GM21528 (cell line): ENCODE measurements around the gene POU2AF2.
"Not testable (repeated sequence)": the region's sequence is repeated elsewhere in the genome, so short reads cannot be mapped to it uniquely, and the experiment has no call there.

ENCODE experiments used
- ATAC-seq: cut with Tn5 transposase; IDR thresholded peaks from one replicate; pipeline ENCODE4 v1.9.1; 2021; ENCODE audit warnings: mild to moderate bottlenecking, moderate library complexity; ENCODE audit not compliant: unreplicated experiment, low FRiP score

Gene POU2AF2

GRCh38 chr11:111245425-111245824, at the start of gene POU2AF2:
TSS of gene POU2AF2 (plus strand) at chr11:111245725. CDS start at chr11:111245854, 129 bp downstream.
- no peak for ATAC-seq

GRCh38 chr11:111200010-111200534, 45.5 kb upstream of the POU2AF2 start:
- ATAC-seq, result no peak

- ATAC-seq, result no peak
Observed at GRCh38 chr11:111204211-111204610, 41.3 kb upstream of the POU2AF2 start.

GRCh38 chr11:111205632-111206385, 39.7 kb upstream of the POU2AF2 start:
- no peak for ATAC-seq

GRCh38 chr11:111206472-111206871, 39.1 kb upstream of the POU2AF2 start:
- ATAC-seq, result no peak

GRCh38 chr11:111207213-111207612, 38.3 kb upstream of the POU2AF2 start:
- no peak for ATAC-seq

GRCh38 chr11:111209543-111210355, 35.8 kb upstream of the POU2AF2 start:
- ATAC-seq, result no peak

- no peak for ATAC-seq
Observed at GRCh38 chr11:111213256-111213655, 32.3 kb upstream of the POU2AF2 start.

GRCh38 chr11:111220721-111221120, 24.8 kb upstream of the POU2AF2 start:
- no peak for ATAC-seq

GRCh38 chr11:111221208-111221607, 24.3 kb upstream of the POU2AF2 start:
- no peak for ATAC-seq

GRCh38 chr11:111221936-111222335, 23.6 kb upstream of the POU2AF2 start:
- not testable (repeated sequence) for ATAC-seq

- not testable (repeated sequence) for ATAC-seq
Observed at GRCh38 chr11:111222821-111223455, 22.6 kb upstream of the POU2AF2 start.

- no peak for ATAC-seq
Observed at GRCh38 chr11:111225881-111226280, 19.6 kb upstream of the POU2AF2 start.

- ATAC-seq, result no peak
Observed at GRCh38 chr11:111229604-111230003, 15.9 kb upstream of the POU2AF2 start.

GRCh38 chr11:111230122-111230465, 15.4 kb upstream of the POU2AF2 start:
- ATAC-seq, result no peak

GRCh38 chr11:111231836-111232235, 13.7 kb upstream of the POU2AF2 start:
- ATAC-seq, result no peak

GRCh38 chr11:111236383-111236782, 9.1 kb upstream of the POU2AF2 start:
- no peak for ATAC-seq

GRCh38 chr11:111237926-111238325, 7.6 kb upstream of the POU2AF2 start:
- ATAC-seq, result no peak

GRCh38 chr11:111246956-111247355, 1.4 kb downstream of the POU2AF2 start:
- no peak for ATAC-seq

GRCh38 chr11:111250936-111251335, 5.4 kb downstream of the POU2AF2 start:
- ATAC-seq, result no peak

GRCh38 chr11:111253131-111253530, 7.6 kb downstream of the POU2AF2 start:
- no peak for ATAC-seq
